NT2/D1 (cell line): Measurements from ENCODE around the gene IQSEC3.

Experiments
- YY1 ChIP-seq: IDR thresholded peaks from 2 replicates; pipeline ENCODE4 v1.6.1; 2011; ENCODE audit not compliant: insufficient read length, insufficient read depth
- ZNF274 ChIP-seq: IDR thresholded peaks from 2 replicates; pipeline ENCODE4 v1.6.1; 2011; ENCODE audit warnings: mild to moderate bottlenecking, low read depth, low read length

GRCh38 chr12:145369-145960 is 78.9 kb downstream of the IQSEC3 start:
- TF ChIP-seq YY1 (no peak), ZNF274 (no peak)
